Kidney (tissue), 14 donors: ENCODE measurements around the gene FAM167B. TPM values are rescaled to one million over a fixed set of nuclear protein-coding genes. Genes with fewer than 3 reads are reported as not detected.

ENCODE experiments used
- DNase-seq, 5 donors: peaks; one replicate each; pipeline ENCODE4 v3.0.0-alpha.2; 2013 to 2020
- FAIRE-seq: peaks from 2 replicates; lab custom pipeline; 2012; peaks lifted over from hg19 to GRCh38; lab: Jason Lieb, UNC
- H3K27ac ChIP-seq, 2 donors: one replicate each; pipeline ENCODE4 v1.7.0; 2013; ENCODE audit warnings: low read depth in 2 of 2, low read length in 2 of 2, inconsistent platforms in 1 of 2
- H3K27me3 ChIP-seq: one replicate; pipeline ENCODE4 v1.7.1; 2013; ENCODE audit warnings: low read length, inconsistent platforms; ENCODE audit not compliant: control insufficient read depth, insufficient read depth
- H3K36me3 ChIP-seq, 3 donors: one replicate each; pipeline versions ENCODE4 v1.7.0 to v1.7.1; 2013; ENCODE audit warnings: low read length in 3 of 3, control low read depth in 1 of 3, inconsistent platforms in 1 of 3; ENCODE audit not compliant: insufficient read depth in 3 of 3, control insufficient read depth in 2 of 3
- H3K4me1 ChIP-seq, 3 donors: one replicate each; pipeline versions ENCODE4 v1.7.0 to v1.7.1; 2013; ENCODE audit warnings: low read length in 3 of 3, inconsistent platforms in 1 of 3, low read depth in 1 of 3; ENCODE audit not compliant: control insufficient read depth in 2 of 3, insufficient read depth in 2 of 3
- H3K4me3 ChIP-seq, 3 donors: one replicate each; pipeline versions ENCODE4 v1.7.0 to v1.8.1; 2013; ENCODE audit warnings: low read length in 3 of 3, control low read depth in 1 of 3, inconsistent platforms in 1 of 3
- H3K9ac ChIP-seq, 3 donors: one replicate each; pipeline versions ENCODE4 v1.7.0 to v1.7.1; 2013; ENCODE audit warnings: low read length in 3 of 3, control low read depth in 1 of 3, inconsistent platforms in 1 of 3
- H3K9me3 ChIP-seq, 3 donors: one replicate each; pipeline versions ENCODE4 v1.7.0 to v1.7.1; 2013; ENCODE audit warnings: low read length in 3 of 3, control low read depth in 1 of 3, inconsistent platforms in 1 of 3; ENCODE audit not compliant: control insufficient read depth in 2 of 3, insufficient read depth in 1 of 3
- intact Hi-C: fragments of 100-400 bp; cut with DNase I; formaldehyde crosslinking; loops from one replicate; pipeline ENCODE4 v1.11.1; 2022
- polyA plus RNA-seq: library from polyadenylated mRNA; stranded (reverse); fragments of 350-450 nt; fragmentation: Illumina TruSeq; extraction: RNeasy Lipid Tissue Mini Kit (QIAGEN cat#74804); gene quantifications from one replicate; pipeline ENCODE4 v1.2.3, GENCODE V29; 2014; ENCODE audit warnings: low read depth, low replicate concordance; ENCODE audit not compliant: insufficient read depth
- total RNA-seq: library from RNA; stranded (reverse); fragmentation: NEBNext Ultra II Directional; extraction: Animal tissue kit (Norgen Biotek cat#: 25700); gene quantifications from one replicate; pipeline ENCODE4 v1.2.1, GENCODE V29; 2021
- TF ChIP-seq, protein P1 (sequence below): IDR thresholded peaks from 3 replicates; pipeline ENCODE4 v1.5.1; 2012; ENCODE audit warnings: mild to moderate bottlenecking, moderate library complexity, borderline replicate concordance; ENCODE audit not compliant: insufficient read depth; ENCODE audit errors: extremely low read depth
- donor health status: control.
- donor health status: control.
- donor health status: control.
- donor health status: control.
- donor health status: control.
- donor health status: DM: yes; HTN: yes; CAD: no.
- donor health status: Normal renal cell carcinoma (clear cell type).

Gene FAM167B
- total and polyA plus RNA-seq, 2 donors from 2014 or later, result 19.6 to 84.8 TPM

DNA sequence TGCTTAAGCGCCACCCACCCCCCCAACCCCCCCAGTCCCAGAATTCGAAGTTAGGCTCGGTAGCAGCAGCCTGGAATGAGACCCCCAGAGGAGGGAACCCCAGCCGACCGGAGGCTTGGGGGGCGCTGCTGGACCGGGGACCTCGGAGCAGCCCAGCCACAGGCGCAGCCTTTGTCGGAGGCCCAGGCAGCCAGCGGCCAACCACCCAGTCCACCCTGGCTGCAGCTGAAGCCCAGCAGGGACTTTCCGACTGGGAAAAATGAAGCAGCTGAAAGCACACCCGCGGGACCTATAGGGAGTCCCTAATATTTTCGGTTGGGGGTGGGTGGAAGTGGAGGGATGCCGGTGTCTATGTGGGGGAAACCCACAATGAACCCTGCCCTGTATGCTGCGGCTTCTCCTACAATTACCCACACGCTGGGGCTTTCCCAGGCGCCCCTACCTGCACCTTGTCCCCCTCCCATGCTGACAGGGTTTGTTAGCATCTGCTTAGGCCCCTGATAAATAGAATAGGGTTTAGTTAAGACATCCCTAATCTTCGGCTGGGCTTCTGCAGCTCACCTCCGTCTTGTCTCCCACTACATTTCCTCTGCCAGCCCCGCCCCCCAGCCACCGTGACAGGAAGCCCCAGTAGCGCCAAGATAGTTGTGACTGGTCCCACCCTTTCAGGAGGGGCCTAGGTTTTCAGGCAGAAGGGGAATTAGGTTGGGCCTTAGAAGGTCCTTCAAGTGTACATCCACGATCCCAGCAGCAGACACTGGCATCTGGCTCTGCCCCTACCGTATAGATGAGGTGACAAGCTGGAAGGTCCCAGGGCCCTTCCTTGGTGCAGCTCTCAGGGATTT is 45.8 kb upstream of the FAM167B start:
- Histone ChIP-seq H3K27ac (peak overlapping the region; percentile 82 to 84), H3K27me3 (no peaks in the 10 kb centered on the region), H3K4me3 (peak overlapping the region; percentile 66 to 86 (median 79)), H3K9me3 (no peaks in the 10 kb centered on the region), H3K36me3 (peaks cover 0 to 8% (median 7%) of the 10 kb centered on the region in 3 donors), H3K9ac (peak overlapping the region in 2 of 3 donors; percentile 30 to 77), H3K4me1 (peaks cover 5 to 21% (median 15%) of the 10 kb centered on the region in 3 donors)
- peak; percentile 71 to 89 (median 82) for DNase-seq
- no peak for FAIRE-seq
- TF ChIP-seq, protein P1, sequence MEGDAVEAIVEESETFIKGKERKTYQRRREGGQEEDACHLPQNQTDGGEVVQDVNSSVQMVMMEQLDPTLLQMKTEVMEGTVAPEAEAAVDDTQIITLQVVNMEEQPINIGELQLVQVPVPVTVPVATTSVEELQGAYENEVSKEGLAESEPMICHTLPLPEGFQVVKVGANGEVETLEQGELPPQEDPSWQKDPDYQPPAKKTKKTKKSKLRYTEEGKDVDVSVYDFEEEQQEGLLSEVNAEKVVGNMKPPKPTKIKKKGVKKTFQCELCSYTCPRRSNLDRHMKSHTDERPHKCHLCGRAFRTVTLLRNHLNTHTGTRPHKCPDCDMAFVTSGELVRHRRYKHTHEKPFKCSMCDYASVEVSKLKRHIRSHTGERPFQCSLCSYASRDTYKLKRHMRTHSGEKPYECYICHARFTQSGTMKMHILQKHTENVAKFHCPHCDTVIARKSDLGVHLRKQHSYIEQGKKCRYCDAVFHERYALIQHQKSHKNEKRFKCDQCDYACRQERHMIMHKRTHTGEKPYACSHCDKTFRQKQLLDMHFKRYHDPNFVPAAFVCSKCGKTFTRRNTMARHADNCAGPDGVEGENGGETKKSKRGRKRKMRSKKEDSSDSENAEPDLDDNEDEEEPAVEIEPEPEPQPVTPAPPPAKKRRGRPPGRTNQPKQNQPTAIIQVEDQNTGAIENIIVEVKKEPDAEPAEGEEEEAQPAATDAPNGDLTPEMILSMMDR, result no peak
- intact Hi-C loops, result no loop called here

DNA sequence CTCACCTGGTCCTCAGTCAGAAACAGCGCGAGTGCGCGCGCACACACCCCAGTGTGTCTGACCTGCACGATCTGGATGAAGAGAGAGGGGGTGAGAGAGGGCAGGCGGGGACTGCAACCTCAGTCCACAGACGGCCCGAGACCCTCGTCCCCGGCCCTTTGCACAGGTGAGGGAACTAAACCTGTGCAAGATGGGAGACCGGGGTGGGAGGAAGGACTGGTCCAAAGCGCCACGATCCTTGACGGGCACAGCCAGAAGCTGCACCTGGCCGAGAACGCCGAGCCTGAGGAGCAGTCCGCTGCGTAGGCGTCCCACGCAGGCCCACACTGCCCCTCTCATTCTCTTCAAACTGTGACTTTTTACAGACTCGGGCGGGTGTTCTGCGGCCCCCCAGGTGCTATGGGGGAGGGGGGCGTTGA is 42.1 kb upstream of the FAM167B start:
- H3K4me1 ChIP-seq, result peaks cover 4 to 22% (median 11%) of the 10 kb centered on the region in 3 donors
- FAIRE-seq, result no peak
- H3K36me3 ChIP-seq, result no peaks in the 10 kb centered on the region
- TF ChIP-seq, protein P1, result no peak
- no peak for DNase-seq
- H3K9me3 ChIP-seq, result no peaks in the 10 kb centered on the region
- intact Hi-C loops, result no loop called here
- peak overlapping the region; percentile 73 to 83 (median 78) for H3K4me3 ChIP-seq
- H3K9ac ChIP-seq, result peak overlapping the region; percentile 15 to 91 (median 25)
- H3K27me3 ChIP-seq, result no peaks in the 10 kb centered on the region
- peak overlapping the region in 1 of 2 donors; percentile 66 for H3K27ac ChIP-seq

- FAIRE-seq, result no peak
- DNase-seq, result peak; percentile 95 to 97 (median 97)
- no peaks in the 10 kb centered on the region for H3K36me3 ChIP-seq
- H3K4me3 ChIP-seq, result peak within 1 kb of the TSS; percentile 75 to 83 (median 78)
- peak within 1 kb of the TSS; percentile 73 to 96 (median 91) for H3K9ac ChIP-seq
- no peaks in the 10 kb centered on the region for H3K9me3 ChIP-seq
- H3K27me3 ChIP-seq, result no peaks in the 10 kb centered on the region
- peaks cover 2 to 21% (median 4%) of the 10 kb centered on the region in 3 donors for H3K4me1 ChIP-seq
- H3K27ac ChIP-seq, result peak within 1 kb of the TSS in 1 of 2 donors; percentile 66
- TF ChIP-seq, protein P1, result no peak
- intact Hi-C loops, result no loop called here
These were observed 41.3 kb upstream of the FAM167B start, which contains the start of gene IQCC for GRCh38 chr1:32205401-32206370. Gene IQCC, plus strand, starts transcription at chr1:32205671. Its CDS starts 11 bp downstream, at chr1:32205682.
